OCI-LY3 (cell line): ENCODE results near the gene OR1N1.

Experiments used
- EZH2phosphoT487 ChIP-seq: fragments of 200-600 bp; shearing (Covaris generic); IDR thresholded peaks from 2 replicates; pipeline ENCODE4 v1.6.1; 2018; ENCODE audit warnings: antibody characterized with exemption, mixed run types, low read depth
- TF ChIP-seq, protein P1 (sequence below): fragments of 200-600, 300-600 bp; sonication (generic); IDR thresholded peaks from 2 replicates; pipeline ENCODE4 v1.5.1; 2014; ENCODE audit warnings: antibody characterized with exemption, low read length, low read depth

DNA sequence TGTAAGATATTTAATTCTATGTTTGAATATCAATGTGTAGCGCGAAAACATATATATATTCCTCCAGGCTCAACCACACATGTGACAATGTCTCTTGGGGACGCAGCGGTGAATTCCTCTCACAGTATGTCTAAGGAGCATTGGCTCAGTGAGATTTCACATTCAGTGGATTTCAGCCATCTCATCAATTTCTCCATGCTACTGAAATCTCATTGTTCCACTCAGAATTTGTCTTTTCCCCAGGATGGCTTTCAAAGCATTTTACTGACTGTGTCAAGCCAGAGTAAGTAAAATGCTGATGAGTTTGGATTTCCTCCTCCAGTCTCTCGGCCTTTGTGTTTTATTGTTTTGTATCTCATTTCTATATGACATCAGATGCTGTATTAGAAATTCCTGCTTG is 48.0 kb downstream of the OR1N1 start:
- TF ChIP-seq EZH2phosphoT487: no peak
- TF ChIP-seq, protein P1, sequence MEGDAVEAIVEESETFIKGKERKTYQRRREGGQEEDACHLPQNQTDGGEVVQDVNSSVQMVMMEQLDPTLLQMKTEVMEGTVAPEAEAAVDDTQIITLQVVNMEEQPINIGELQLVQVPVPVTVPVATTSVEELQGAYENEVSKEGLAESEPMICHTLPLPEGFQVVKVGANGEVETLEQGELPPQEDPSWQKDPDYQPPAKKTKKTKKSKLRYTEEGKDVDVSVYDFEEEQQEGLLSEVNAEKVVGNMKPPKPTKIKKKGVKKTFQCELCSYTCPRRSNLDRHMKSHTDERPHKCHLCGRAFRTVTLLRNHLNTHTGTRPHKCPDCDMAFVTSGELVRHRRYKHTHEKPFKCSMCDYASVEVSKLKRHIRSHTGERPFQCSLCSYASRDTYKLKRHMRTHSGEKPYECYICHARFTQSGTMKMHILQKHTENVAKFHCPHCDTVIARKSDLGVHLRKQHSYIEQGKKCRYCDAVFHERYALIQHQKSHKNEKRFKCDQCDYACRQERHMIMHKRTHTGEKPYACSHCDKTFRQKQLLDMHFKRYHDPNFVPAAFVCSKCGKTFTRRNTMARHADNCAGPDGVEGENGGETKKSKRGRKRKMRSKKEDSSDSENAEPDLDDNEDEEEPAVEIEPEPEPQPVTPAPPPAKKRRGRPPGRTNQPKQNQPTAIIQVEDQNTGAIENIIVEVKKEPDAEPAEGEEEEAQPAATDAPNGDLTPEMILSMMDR: no peak
